ENCODE data around the gene FATE1.

FATE1 gene

DNA sequence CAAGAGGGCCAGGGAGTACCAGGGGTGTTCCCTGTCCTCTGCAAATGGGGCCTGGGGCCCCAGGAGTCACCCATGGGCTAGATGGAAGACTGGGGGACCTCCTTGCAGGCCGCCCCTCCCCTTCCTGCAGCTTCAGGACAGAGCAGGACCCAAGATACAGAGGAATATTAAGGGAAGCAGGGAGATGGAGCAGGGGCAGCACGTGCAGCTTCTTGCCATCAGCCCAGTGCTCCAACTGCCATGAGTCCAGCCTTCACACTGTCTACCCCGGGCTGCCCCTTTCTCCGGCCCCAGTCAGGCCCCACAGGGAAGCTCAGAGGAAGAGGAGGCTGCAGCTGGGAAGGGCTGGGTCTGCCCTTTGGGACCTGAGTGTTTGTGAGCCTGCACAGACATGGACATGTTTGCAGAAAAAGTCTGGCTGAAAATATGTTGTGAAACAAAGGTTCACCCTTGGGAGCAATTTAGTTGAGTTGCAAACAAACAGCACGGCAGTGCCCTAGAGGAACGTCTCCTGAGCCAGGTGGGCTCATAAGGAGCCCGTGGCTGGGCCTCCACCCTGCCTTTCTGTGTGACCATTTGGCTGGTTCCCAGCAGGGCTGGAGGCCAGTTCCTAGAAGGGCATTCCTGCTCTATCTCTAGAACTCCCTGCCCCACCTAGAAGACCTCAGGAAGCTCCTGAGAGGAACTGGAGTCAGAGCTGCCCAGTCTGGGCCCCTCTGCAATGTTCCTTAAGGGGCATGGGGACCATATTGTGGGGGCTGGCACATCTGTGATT is 8.9 kb downstream of the FATE1 start:
- no peaks in the 10 kb centered on the region for H3K9me3 Mint-ChIP-seq
- no peaks in the 10 kb centered on the region for H3K27me3 Mint-ChIP-seq
- H3K4me1 Mint-ChIP-seq = no peaks in the 10 kb centered on the region
- DNase-seq (no peak), ATAC-seq (no peak)
- no peak overlapping the region for H3K27ac Mint-ChIP-seq
- no peak overlapping the region for H3K4me3 Mint-ChIP-seq

DNA sequence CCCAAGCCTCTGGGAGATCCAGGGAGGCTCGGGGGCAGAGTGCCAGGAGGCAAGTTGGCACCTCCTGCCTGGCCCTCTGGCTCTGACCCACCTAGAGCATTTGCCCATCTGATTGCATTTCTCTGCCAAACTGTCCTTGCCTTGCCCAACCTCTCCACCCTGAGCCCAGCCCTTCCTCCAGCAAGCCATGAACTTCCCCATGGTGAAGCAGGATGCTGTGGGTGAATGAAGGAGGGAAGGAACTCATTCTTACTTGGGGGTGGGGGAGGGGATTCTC is 9.4 kb downstream of the FATE1 start:
- Mint-ChIP-seq H3K27ac (no peak overlapping the region), H3K9me3 (no peaks in the 10 kb centered on the region), H3K4me1 (no peaks in the 10 kb centered on the region), H3K4me3 (no peak overlapping the region), H3K27me3 (no peaks in the 10 kb centered on the region)
- no peak for ATAC-seq
- DNase-seq = no peak

DNA sequence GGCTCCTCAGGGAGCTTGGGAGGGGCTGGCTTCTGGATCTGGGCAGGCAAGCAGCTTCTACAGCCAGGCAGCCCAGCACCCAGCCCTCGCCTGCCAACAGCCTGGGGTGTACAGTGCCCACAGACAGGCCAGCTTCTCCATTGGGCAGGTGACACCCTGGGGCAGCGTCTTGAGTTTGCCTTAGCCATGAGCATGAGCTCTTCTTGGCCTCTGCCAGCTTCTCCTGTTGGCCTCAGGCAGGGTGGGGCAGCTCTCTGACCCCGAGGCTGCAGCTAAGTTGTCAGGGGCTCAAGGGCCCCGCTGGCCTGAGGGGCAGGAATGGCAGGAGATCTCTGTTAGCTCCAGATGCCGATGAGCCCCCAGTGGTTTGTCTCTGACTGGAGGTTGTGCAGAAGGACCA is 10.9 kb downstream of the FATE1 start:
- no peak overlapping the region for H3K27ac Mint-ChIP-seq
- no peak for ATAC-seq
- no peak overlapping the region for H3K4me3 Mint-ChIP-seq

DNA sequence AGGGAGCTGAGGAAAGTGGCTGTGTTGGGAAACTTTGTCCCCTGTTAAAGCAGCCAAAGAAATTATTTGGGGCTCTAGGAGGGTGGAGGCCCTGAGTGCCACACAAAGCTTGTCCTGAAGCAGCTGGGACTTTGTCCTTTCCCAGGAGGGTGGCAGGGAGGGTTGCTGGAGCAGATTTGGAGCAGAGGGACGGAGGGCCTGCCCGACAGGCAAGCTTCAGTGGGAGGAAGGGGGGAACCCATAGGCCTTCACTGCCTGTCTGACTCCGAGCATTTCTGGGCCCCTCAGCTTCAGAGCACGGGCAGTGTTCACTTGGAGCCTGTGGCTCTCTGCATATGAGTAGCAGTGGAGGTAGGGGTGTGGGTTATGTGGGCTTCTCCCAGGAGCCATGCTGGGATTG is 11.5 kb downstream of the FATE1 start:
- Mint-ChIP-seq H3K9me3 (no peaks in the 10 kb centered on the region), H3K4me1 (no peaks in the 10 kb centered on the region), H3K27me3 (peaks cover 6% of the 10 kb centered on the region), H3K4me3 (no peak overlapping the region), H3K27ac (no peak overlapping the region)
- no peak for DNase-seq
- no peak for ATAC-seq

More for the DNA sequence above, 10.9 kb downstream of the FATE1 start:
- no peaks in the 10 kb centered on the region for H3K27me3 Mint-ChIP-seq
- H3K9me3 Mint-ChIP-seq = no peaks in the 10 kb centered on the region
- no peaks in the 10 kb centered on the region for H3K4me1 Mint-ChIP-seq
- no peak for DNase-seq

DNA sequence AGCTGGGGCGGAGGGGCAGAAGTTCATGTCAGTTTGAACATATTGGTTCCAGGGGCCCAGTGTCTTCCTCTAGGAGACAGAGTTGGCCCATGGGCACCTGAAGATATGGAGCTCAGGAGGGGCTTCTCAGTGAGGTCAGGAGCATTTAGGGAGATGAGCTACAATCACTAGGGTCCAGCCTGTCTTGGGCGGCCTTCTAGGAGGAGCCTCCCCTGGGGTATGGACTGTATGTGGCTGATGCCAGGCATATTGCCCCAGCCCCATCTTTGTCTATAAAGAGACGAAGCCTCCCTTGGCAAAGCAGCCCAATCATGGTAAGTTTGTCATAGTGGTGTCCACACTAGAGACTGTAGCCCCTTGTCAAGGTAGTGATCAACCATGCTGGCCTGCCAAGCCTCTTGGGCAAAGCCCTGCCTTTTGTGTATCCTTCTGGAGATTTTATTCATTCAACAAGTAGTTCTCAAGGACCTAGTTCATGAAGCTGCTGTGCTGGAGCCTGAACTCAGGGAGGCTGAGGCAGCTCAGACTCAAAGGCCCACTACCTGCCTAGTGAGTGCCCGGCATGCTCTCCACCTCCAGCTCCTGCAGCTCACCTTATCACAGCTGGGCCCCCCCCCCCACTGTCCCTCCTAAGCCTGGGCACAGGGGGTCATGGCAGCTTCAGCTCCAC is 13.4 kb downstream of the FATE1 start:
- ATAC-seq = no peak
- no peak for DNase-seq

DNA sequence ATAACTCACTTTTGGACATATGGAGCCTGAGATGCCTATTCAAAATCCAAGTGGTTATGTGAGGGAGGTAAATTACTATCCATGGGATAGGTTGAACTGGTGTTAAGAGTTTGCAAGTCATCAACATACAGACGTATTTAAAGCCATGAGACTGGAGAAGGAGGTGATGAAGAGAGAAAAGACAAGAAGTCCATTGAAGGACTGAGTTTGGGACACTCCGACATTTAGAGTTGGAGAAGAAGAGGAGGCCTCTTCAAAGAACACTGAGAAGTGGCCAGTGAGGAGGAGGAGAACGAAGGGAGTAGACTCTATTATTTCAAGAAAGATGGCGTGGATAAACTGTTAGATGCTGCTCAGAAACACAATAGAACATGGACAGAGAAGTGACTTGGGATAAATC is 18.6 kb downstream of the FATE1 start, which contains the start of gene CNGA2:
Gene CNGA2 (plus strand): TSS at position 301 of the 400 bp plus-strand sequence. CDS start 3,738 bp downstream, outside the sequence.
- Mint-ChIP-seq H3K27me3 (peaks cover 23% of the 10 kb centered on the region), H3K27ac (peak within 1 kb of the TSS in 1 of 2 donors; percentile 27), H3K9me3 (no peaks in the 10 kb centered on the region)

More for the DNA sequence above, 13.4 kb downstream of the FATE1 start:
- Mint-ChIP-seq H3K9me3 (no peaks in the 10 kb centered on the region), H3K27ac (no peak overlapping the region), H3K4me1 (no peaks in the 10 kb centered on the region), H3K4me3 (no peak overlapping the region), H3K27me3 (peaks cover 11% of the 10 kb centered on the region)

DNA sequence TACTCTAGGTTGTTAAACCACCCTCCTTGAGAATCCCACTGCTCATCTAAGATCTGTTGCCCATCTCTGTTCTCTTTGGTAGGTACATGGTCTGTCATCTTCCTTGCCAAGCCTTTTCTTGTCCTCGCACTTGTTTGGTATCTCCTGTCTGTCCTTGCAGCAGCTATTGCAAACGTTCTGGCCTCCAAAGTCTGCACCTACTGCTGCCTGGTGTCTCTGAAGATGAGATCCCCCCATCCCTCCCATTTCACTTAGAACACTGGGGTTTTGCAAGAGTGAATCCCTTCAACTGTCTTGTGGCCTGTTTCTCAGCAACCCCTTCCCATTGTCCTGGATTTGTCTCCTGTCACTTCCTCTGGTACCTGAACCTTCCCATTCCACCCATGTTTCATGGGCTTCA is 19.4 kb downstream of the FATE1 start:
- peaks cover 23% of the 10 kb centered on the region for H3K27me3 Mint-ChIP-seq
- H3K4me1 Mint-ChIP-seq = no peaks in the 10 kb centered on the region
- DNase-seq (no peak), ATAC-seq (no peak)
- H3K27ac Mint-ChIP-seq = no peak overlapping the region
- no peaks in the 10 kb centered on the region for H3K9me3 Mint-ChIP-seq
- no peak overlapping the region for H3K4me3 Mint-ChIP-seq

More for the DNA sequence above, 18.6 kb downstream of the FATE1 start, which contains the start of gene CNGA2:
- DNase-seq (no peak), ATAC-seq (no peak)
- no peak within 1 kb of the TSS for H3K4me3 Mint-ChIP-seq
- no peaks in the 10 kb centered on the region for H3K4me1 Mint-ChIP-seq

DNA sequence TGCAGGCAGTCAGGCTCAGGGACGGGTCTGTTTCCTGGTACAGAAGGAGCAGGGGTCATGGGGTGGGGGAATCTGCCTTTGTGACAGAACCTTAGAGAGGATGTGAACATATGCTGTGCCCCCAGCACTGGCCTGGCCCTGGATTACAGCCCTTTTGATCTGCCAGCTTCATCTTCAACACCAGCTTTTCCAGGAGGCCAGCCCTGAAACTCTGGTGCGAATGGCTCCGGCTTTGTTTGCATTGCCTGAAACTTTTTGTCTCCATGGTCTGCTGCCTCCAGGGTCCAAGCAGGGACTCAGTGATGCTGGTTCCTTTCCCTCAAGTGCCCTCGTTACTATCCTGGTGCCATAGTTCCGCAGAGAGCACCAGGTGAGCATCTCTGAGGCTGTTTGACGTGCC is 20.9 kb downstream of the FATE1 start:
- Mint-ChIP-seq H3K4me1 (no peaks in the 10 kb centered on the region), H3K9me3 (no peaks in the 10 kb centered on the region), H3K27me3 (peaks cover 23% of the 10 kb centered on the region), H3K4me3 (no peak overlapping the region), H3K27ac (no peak overlapping the region)
- ATAC-seq = no peak
- no peak for DNase-seq

DNA sequence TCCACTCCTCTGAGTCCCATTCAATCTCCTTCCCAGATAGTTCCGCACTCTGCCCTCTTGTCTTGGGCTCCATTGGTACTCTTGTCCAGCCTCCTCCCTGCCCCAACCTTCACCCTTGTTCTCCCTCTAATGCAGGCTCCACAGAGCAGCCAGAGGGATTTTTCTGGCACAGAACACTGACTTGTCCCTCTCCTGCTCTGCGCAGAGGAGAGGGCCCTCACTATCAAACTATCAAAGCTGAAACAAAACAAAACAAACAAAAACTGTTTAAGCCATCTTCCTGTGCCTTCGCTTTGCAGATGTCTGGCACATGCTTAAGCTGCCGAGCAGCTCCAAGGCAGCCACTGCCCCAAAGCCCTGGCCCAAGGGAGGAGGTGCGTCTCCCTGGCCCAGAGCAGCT is 21.7 kb downstream of the FATE1 start:
- Mint-ChIP-seq H3K9me3 (no peaks in the 10 kb centered on the region), H3K27ac (peak overlapping the region in 1 of 2 donors; percentile 85), H3K4me3 (no peak overlapping the region), H3K4me1 (no peaks in the 10 kb centered on the region), H3K27me3 (peaks cover 16% of the 10 kb centered on the region)
- DNase-seq (no peak), ATAC-seq (no peak)

DNA sequence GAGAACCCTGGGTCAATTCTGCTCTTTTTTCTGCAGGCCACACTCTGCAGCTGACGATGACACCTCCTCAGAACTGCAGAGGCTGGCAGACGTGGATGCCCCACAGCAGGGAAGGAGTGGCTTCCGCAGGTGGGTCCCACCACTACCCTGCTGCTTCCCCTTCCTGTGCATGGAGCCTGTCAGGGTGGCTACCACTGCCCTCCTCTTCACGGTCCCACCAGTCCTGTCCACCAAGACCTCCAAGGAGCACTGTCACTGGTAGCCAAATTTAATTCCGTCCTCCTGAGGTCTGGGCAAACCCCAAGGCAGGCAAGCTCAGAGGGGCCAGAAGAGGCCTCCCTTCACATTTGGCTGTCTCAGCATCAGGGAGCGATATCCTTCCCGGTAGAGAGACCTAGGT is 22.9 kb downstream of the FATE1 start:
- H3K9me3 Mint-ChIP-seq = no peaks in the 10 kb centered on the region
- peaks cover 16% of the 10 kb centered on the region for H3K27me3 Mint-ChIP-seq
- no peaks in the 10 kb centered on the region for H3K4me1 Mint-ChIP-seq
- ATAC-seq (no peak), DNase-seq (no peak)
- no peak overlapping the region for H3K4me3 Mint-ChIP-seq
- no peak overlapping the region for H3K27ac Mint-ChIP-seq

DNA sequence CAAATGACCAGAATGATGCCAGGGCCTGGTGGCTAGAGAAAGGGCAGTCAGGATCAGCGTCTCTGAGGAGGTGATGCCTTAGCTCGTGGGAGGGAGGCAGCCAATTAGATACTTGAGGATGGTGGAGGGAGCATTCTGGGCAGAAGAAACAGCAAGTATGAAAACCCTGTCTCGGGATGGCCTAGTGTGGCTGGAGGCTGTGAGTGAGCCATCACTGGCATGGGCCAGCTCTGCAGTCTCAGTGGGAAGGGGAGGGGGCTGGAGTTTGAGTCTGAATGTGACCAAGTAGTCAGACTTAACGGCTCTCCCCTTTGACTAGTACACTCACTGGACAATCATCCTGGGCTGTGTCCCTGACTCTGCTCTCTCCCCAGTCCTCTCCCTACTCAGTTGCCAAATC is 25.8 kb downstream of the FATE1 start:
- H3K27me3 Mint-ChIP-seq = peaks cover 7% of the 10 kb centered on the region
- no peaks in the 10 kb centered on the region for H3K9me3 Mint-ChIP-seq
- H3K4me1 Mint-ChIP-seq = no peaks in the 10 kb centered on the region
- no peak overlapping the region for H3K27ac Mint-ChIP-seq
- DNase-seq (no peak), ATAC-seq (no peak)
- H3K4me3 Mint-ChIP-seq = no peak overlapping the region

DNA sequence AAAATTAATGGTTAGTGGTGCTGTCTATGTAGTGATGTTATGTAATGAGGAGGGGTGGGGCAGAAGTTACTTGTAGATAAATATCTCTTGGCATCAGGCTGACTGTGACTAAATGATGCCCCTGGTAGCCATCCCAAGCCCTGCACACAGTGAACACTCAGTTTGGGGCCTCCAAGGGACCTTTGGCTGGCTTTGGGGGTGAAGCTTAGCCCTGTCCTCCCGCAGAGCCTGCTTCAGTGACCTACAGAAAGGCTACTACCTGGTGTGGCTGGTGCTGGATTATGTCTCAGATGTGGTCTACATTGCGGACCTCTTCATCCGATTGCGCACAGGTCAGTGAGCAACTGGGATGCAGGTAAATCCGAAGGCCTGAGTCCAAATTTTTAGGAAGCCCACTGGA is 26.5 kb downstream of the FATE1 start:
- DNase-seq (no peak), ATAC-seq (no peak)
- no peak overlapping the region for H3K4me3 Mint-ChIP-seq
- H3K9me3 Mint-ChIP-seq = no peaks in the 10 kb centered on the region
- H3K4me1 Mint-ChIP-seq = no peaks in the 10 kb centered on the region
- H3K27ac Mint-ChIP-seq = no peak overlapping the region
- peaks cover 4% of the 10 kb centered on the region for H3K27me3 Mint-ChIP-seq

DNA sequence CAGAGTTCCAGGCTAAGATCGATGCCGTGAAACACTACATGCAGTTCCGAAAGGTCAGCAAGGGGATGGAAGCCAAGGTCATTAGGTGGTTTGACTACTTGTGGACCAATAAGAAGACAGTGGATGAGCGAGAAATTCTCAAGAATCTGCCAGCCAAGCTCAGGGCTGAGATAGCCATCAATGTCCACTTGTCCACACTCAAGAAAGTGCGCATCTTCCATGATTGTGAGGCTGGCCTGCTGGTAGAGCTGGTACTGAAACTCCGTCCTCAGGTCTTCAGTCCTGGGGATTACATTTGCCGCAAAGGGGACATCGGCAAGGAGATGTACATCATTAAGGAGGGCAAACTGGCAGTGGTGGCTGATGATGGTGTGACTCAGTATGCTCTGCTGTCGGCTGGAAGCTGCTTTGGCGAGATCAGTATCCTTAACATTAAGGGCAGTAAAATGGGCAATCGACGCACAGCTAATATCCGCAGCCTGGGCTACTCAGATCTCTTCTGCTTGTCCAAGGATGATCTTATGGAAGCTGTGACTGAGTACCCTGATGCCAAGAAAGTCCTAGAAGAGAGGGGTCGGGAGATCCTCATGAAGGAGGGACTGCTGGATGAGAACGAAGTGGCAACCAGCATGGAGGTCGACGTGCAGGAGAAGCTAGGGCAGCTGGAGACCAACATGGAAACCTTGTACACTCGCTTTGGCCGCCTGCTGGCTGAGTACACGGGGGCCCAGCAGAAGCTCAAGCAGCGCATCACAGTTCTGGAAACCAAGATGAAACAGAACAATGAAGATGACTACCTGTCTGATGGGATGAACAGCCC is 28.0 kb downstream of the FATE1 start:
- Mint-ChIP-seq H3K4me3 (no peak overlapping the region), H3K27me3 (no peaks in the 10 kb centered on the region), H3K9me3 (no peaks in the 10 kb centered on the region), H3K27ac (no peak overlapping the region), H3K4me1 (no peaks in the 10 kb centered on the region)
- ATAC-seq (no peak), DNase-seq (no peak)

DNA sequence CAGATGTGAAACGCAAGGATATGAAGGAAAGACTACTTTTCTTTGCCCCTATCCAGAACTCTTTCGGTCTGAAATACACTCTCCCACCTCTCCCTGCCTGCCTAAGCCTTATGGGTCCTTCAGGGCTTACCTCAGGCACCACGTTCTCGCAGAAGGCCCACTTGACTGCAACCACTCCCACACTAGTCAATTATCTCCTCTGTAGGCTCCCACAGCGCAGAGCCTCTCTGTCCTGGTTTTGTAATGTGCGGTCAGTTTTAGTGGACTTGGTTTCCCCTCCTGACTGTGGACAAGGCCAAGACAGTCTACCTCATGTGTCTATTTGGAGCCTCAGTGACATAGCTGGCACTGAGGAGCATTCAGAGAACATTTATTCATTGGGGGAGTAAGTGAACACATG is 29.8 kb downstream of the FATE1 start:
- Mint-ChIP-seq H3K27ac (no peak overlapping the region), H3K4me3 (no peak overlapping the region), H3K9me3 (no peaks in the 10 kb centered on the region), H3K4me1 (no peaks in the 10 kb centered on the region), H3K27me3 (peaks cover 9% of the 10 kb centered on the region)
- no peak for DNase-seq
- no peak for ATAC-seq

DNA sequence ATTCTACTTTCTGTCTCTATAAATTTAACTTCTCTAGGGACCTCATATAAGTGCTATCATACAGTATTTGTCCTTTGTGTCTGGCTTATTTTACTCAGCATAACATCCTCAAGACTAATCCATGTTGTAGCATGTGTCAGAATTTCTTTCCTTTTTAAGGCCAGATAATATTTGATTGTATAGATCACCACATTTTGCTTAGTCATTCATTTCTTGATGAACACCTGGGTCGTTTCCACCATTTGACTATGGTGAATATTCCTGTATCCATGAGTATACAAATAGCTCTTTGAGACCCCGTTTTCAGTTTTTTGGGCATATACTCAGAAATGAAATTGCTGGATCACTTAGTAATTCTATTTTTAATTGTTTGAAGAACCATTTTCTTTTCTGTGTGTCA is 30.7 kb downstream of the FATE1 start:
- no peak overlapping the region for H3K4me3 Mint-ChIP-seq
- H3K9me3 Mint-ChIP-seq = no peaks in the 10 kb centered on the region
- DNase-seq (no peak), ATAC-seq (no peak)
- no peak overlapping the region for H3K27ac Mint-ChIP-seq
- peaks cover 16% of the 10 kb centered on the region for H3K27me3 Mint-ChIP-seq
- H3K4me1 Mint-ChIP-seq = no peaks in the 10 kb centered on the region

DNA sequence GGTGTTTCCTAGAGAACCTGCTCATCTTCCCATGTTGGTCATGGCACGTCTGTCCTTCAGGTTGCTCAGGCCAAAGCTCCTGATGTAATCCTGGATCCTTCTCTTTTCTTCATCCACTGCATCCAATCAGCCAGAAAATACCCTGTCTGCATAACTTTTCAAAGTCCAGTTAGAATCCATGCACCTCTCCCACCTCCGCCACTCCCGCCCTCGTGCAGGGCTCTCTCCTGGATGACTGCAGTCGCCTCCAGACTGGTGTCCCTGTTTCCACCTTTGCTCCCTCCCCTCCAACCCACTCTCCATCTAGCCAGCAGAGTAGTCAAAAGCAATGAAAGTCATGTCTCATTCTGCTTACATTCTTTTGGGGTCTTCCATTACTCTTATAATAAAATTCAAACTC is 34.7 kb downstream of the FATE1 start:
- no peak overlapping the region for H3K4me3 Mint-ChIP-seq
- DNase-seq (no peak), ATAC-seq (no peak)
- no peaks in the 10 kb centered on the region for H3K4me1 Mint-ChIP-seq
- H3K27ac Mint-ChIP-seq = peak overlapping the region in 1 of 2 donors; percentile 91
- peaks cover 29% of the 10 kb centered on the region for H3K27me3 Mint-ChIP-seq
- H3K9me3 Mint-ChIP-seq = no peaks in the 10 kb centered on the region
